H1 (cell line): Measurements from ENCODE around the gene HMCES. TPM values are rescaled to one million over a fixed set of nuclear protein-coding genes. Genes with fewer than 3 reads are reported as not detected.

Source experiments
- ATF2 ChIP-seq: IDR thresholded peaks from 2 replicates; pipeline ENCODE4 v1.6.1; 2012; ENCODE audit warnings: low read length, inconsistent platforms
- BCL11A ChIP-seq, 2 experiments: IDR thresholded peaks; one replicate each; pipeline ENCODE4 v1.6.1; 2011; ENCODE audit warnings: low read depth in 2 of 2, low read length in 2 of 2, mild to moderate bottlenecking in 2 of 2
- CHD2 ChIP-seq: IDR thresholded peaks from 2 replicates; pipeline ENCODE4 v1.6.1; 2012; ENCODE audit warnings: low read length, improper control_type of control experiment
- CTBP2 ChIP-seq: IDR thresholded peaks from 2 replicates; pipeline ENCODE4 v1.7.0; 2011; ENCODE audit warnings: borderline replicate concordance, mild to moderate bottlenecking, moderate library complexity, mixed read lengths, low read length; ENCODE audit not compliant: insufficient read depth, insufficient read length
- E2F6 ChIP-seq: IDR thresholded peaks from 2 replicates; pipeline ENCODE4 v1.6.1; 2012; ENCODE audit warnings: inconsistent platforms
- EGR1 ChIP-seq: IDR thresholded peaks from 2 replicates; pipeline ENCODE4 v1.6.1; 2011; ENCODE audit warnings: low read depth, low read length, borderline replicate concordance
- NRF1 ChIP-seq: IDR thresholded peaks from 2 replicates; pipeline ENCODE4 v1.6.1; 2011; ENCODE audit warnings: mild to moderate bottlenecking, low read depth, low read length, improper control_type of control experiment
- TBP ChIP-seq: IDR thresholded peaks from 2 replicates; pipeline ENCODE4 v1.6.1; 2011; ENCODE audit warnings: low read depth, low read length, improper control_type of control experiment
- polyA plus RNA-seq, 7 experiments: library from polyadenylated mRNA; depleted of rRNA in 3 of 7; stranded (reverse) in 5 of 7; unstranded in 2 of 7; fragments of >200 nt in 5 of 7; fragments of 200-250 nt in 2 of 7; gene quantifications; 1 replicate in 5 of 7; 2 replicates in 1 of 7; 4 replicates in 1 of 7; pipeline versions ENCODE4 v1.2.1 to v1.2.3, GENCODE V29; 2011 to 2013; ENCODE audit warnings: missing spikeins in 2 of 7, mixed read lengths in 2 of 7
- total RNA-seq: library from RNA; stranded (reverse); fragmentation: NEBNext Ultra II Directional; extraction: Animal tissue kit (Norgen Biotek cat#: 25700); gene quantifications from 2 replicates; pipeline ENCODE4 v1.2.1, GENCODE V29; 2021

HMCES gene
- total and polyA plus RNA-seq, 2 of the 8 experiments (the other 6 are each of a cell fraction or from before 2014, with no cell fraction given): 27.6 to 49.5 TPM

- TF ChIP-seq CTBP2 (no peak), BCL11A (IDR thresholded peaks at IDR 0.05; ENCODE audit: low read depth in 2 of 2, low read length in 2 of 2) (no peak), CHD2 (no peak; the same call in 1 of the 2 replicates), EGR1 (peak; percentile 67; the same call in 1 of the 2 replicates), NRF1 (no peak), E2F6 (no peak), TBP (no peak), ATF2 (no peak)
- TF ChIP-seq, all 59 proteins: peak for 10
Observed at GRCh38 chr3:129278966-129279906, 566 bp downstream of the HMCES start (continued).
